ENCODE measurements around the gene STRN4.
"Not testable (repeated sequence)": the region's sequence is repeated elsewhere in the genome, so short reads cannot be mapped to it uniquely, and the experiment has no call there.

Gene STRN4

GRCh38 chr19:46764817-46765291, 18.6 kb upstream of the STRN4 start:
- Histone ChIP-seq H3K9me3 (ENCODE audit: control insufficient read depth, low read length) (no peaks in the 10 kb centered on the region), H3K4me1 (ENCODE audit: control insufficient read depth, insufficient read depth, low read length) (peaks cover 4% of the 10 kb centered on the region), H3K27me3 (ENCODE audit: control insufficient read depth, insufficient read depth, low read length) (no peaks in the 10 kb centered on the region), H3K36me3 (ENCODE audit: control insufficient read depth, insufficient read depth, low read length) (no peaks in the 10 kb centered on the region), H3K4me3 (ENCODE audit: low read length) (no peak overlapping the region), H3K9ac (ENCODE audit: low read length) (peak overlapping the region; percentile 22)

- Histone ChIP-seq H3K9ac (ENCODE audit: low read length) (no peak overlapping the region), H3K9me3 (ENCODE audit: control insufficient read depth, low read length) (no peaks in the 10 kb centered on the region), H3K36me3 (ENCODE audit: control insufficient read depth, insufficient read depth, low read length) (no peaks in the 10 kb centered on the region), H3K27me3 (ENCODE audit: control insufficient read depth, insufficient read depth, low read length) (no peaks in the 10 kb centered on the region), H3K4me3 (ENCODE audit: low read length) (no peak overlapping the region), H3K4me1 (ENCODE audit: control insufficient read depth, insufficient read depth, low read length) (peaks cover 4% of the 10 kb centered on the region)
Observed at GRCh38 chr19:46762245-46762890, 16.1 kb upstream of the STRN4 start.

- Histone ChIP-seq H3K9me3 (ENCODE audit: control insufficient read depth, low read length) (no peaks in the 10 kb centered on the region), H3K4me3 (ENCODE audit: low read length) (no peak overlapping the region), H3K36me3 (ENCODE audit: control insufficient read depth, insufficient read depth, low read length) (no peaks in the 10 kb centered on the region), H3K4me1 (ENCODE audit: control insufficient read depth, insufficient read depth, low read length) (peaks cover 4% of the 10 kb centered on the region), H3K9ac (ENCODE audit: low read length) (no peak overlapping the region), H3K27me3 (ENCODE audit: control insufficient read depth, insufficient read depth, low read length) (no peaks in the 10 kb centered on the region)
Observed at GRCh38 chr19:46761418-46761831, 15.2 kb upstream of the STRN4 start.

DNA sequence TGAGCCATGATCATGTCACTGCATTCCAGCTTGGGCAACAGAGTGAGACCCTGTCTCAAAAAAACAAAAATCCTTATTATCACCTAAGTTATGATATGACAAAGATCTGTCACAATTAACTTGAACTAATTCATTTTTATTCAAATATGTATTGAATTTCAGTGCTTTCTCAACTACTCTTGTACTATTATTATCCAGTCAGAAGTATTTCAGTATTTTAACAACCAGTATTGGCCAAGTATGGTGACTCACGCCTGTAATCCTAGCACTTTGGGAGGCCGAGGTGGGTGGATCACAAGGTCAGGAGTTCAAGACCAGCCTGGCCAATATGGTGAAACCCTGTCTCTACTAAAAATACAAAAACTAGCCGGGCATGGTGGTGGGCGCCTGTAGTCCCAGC, 14.6 kb upstream of the STRN4 start:
- not testable (repeated sequence) for H3K27me3 ChIP-seq (ENCODE audit: control insufficient read depth, insufficient read depth, low read length); H3K4me3 ChIP-seq (ENCODE audit: low read length); H3K4me1 ChIP-seq (ENCODE audit: control insufficient read depth, insufficient read depth, low read length); H3K9ac ChIP-seq (ENCODE audit: low read length); H3K36me3 ChIP-seq (ENCODE audit: control insufficient read depth, insufficient read depth, low read length); H3K9me3 ChIP-seq (ENCODE audit: control insufficient read depth, low read length)

- Histone ChIP-seq H3K9ac (ENCODE audit: low read length) (no peak overlapping the region), H3K4me3 (ENCODE audit: low read length) (no peak overlapping the region), H3K27me3 (ENCODE audit: control insufficient read depth, insufficient read depth, low read length) (no peaks in the 10 kb centered on the region), H3K9me3 (ENCODE audit: control insufficient read depth, low read length) (no peaks in the 10 kb centered on the region), H3K36me3 (ENCODE audit: control insufficient read depth, insufficient read depth, low read length) (no peaks in the 10 kb centered on the region), H3K4me1 (ENCODE audit: control insufficient read depth, insufficient read depth, low read length) (peaks cover 4% of the 10 kb centered on the region)
Observed at GRCh38 chr19:46760363-46760762, 14.1 kb upstream of the STRN4 start.

GRCh38 chr19:46759817-46760333, 13.6 kb upstream of the STRN4 start:
- Histone ChIP-seq H3K4me1 (ENCODE audit: control insufficient read depth, insufficient read depth, low read length) (peaks cover 2% of the 10 kb centered on the region), H3K27me3 (ENCODE audit: control insufficient read depth, insufficient read depth, low read length) (no peaks in the 10 kb centered on the region), H3K36me3 (ENCODE audit: control insufficient read depth, insufficient read depth, low read length) (no peaks in the 10 kb centered on the region), H3K4me3 (ENCODE audit: low read length) (no peak overlapping the region), H3K9ac (ENCODE audit: low read length) (no peak overlapping the region), H3K9me3 (ENCODE audit: control insufficient read depth, low read length) (no peaks in the 10 kb centered on the region)

- Histone ChIP-seq H3K4me1 (ENCODE audit: control insufficient read depth, insufficient read depth, low read length) (no peaks in the 10 kb centered on the region), H3K4me3 (ENCODE audit: low read length) (no peak overlapping the region), H3K9me3 (ENCODE audit: control insufficient read depth, low read length) (no peaks in the 10 kb centered on the region), H3K36me3 (ENCODE audit: control insufficient read depth, insufficient read depth, low read length) (no peaks in the 10 kb centered on the region), H3K9ac (ENCODE audit: low read length) (no peak overlapping the region), H3K27me3 (ENCODE audit: control insufficient read depth, insufficient read depth, low read length) (no peaks in the 10 kb centered on the region)
Observed at GRCh38 chr19:46759206-46759605, 13.0 kb upstream of the STRN4 start.

- Histone ChIP-seq H3K9ac (ENCODE audit: low read length) (no peak overlapping the region), H3K27me3 (ENCODE audit: control insufficient read depth, insufficient read depth, low read length) (no peaks in the 10 kb centered on the region), H3K4me3 (ENCODE audit: low read length) (no peak overlapping the region), H3K4me1 (ENCODE audit: control insufficient read depth, insufficient read depth, low read length) (no peaks in the 10 kb centered on the region), H3K36me3 (ENCODE audit: control insufficient read depth, insufficient read depth, low read length) (no peaks in the 10 kb centered on the region), H3K9me3 (ENCODE audit: control insufficient read depth, low read length) (no peaks in the 10 kb centered on the region)
Observed at GRCh38 chr19:46756544-46756888, 10.3 kb upstream of the STRN4 start.

DNA sequence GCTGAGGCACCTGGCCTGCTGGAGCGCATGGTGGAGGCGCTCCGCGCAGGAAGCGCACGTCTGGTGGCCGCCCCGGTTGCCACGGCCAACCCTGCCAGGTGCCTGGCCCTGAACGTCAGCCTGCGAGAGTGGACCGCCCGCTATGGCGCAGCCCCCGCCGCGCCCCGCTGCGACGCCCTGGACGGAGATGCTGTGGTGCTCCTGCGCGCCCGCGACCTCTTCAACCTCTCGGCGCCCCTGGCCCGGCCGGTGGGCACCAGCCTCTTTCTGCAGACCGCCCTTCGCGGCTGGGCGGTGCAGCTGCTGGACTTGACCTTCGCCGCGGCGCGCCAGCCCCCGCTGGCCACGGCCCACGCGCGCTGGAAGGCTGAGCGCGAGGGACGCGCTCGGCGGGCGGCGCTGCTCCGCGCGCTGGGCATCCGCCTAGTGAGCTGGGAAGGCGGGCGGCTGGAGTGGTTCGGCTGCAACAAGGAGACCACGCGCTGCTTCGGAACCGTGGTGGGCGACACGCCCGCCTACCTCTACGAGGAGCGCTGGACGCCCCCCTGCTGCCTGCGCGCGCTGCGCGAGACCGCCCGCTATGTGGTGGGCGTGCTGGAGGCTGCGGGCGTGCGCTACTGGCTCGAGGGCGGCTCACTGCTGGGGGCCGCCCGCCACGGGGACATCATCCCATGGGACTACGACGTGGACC, 9.7 kb upstream of the STRN4 start:
- no peak overlapping the region for H3K4me3 ChIP-seq (ENCODE audit: low read length)
- H3K36me3 ChIP-seq (ENCODE audit: control insufficient read depth, insufficient read depth, low read length), result no peaks in the 10 kb centered on the region
- no peak overlapping the region for H3K9ac ChIP-seq (ENCODE audit: low read length)
- no peaks in the 10 kb centered on the region for H3K4me1 ChIP-seq (ENCODE audit: control insufficient read depth, insufficient read depth, low read length)
- no peaks in the 10 kb centered on the region for H3K9me3 ChIP-seq (ENCODE audit: control insufficient read depth, low read length)
- no peaks in the 10 kb centered on the region for H3K27me3 ChIP-seq (ENCODE audit: control insufficient read depth, insufficient read depth, low read length)

DNA sequence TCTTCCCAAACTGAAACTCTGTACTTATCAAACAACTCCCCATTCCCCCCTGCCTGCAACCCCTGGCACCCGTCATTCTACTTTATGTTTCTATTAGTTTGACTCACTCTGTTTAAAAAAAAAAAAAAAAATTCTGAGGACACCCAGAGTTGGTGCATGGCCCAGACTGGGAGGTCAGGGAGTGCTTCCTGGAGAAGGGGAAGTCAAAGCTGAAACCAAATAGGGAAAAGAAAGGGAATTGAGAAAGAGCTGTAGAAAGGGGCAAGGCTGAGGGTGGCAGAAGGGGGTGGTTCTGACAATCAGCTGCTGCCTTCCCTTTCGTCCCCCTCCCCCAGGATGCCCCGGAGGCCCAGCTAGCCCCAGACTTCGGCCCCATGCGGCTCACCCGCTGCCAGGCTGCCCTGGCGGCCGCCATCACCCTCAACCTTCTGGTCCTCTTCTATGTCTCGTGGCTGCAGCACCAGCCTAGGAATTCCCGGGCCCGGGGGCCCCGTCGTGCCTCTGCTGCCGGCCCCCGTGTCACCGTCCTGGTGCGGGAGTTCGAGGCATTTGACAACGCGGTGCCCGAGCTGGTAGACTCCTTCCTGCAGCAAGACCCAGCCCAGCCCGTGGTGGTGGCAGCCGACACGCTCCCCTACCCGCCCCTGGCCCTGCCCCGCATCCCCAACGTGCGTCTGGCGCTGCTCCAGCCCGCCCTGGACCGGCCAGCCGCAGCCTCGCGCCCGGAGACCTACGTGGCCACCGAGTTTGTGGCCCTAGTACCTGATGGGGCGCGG, 9.0 kb upstream of the STRN4 start:
- Histone ChIP-seq H3K9ac (ENCODE audit: low read length) (no peak overlapping the region), H3K36me3 (ENCODE audit: control insufficient read depth, insufficient read depth, low read length) (no peaks in the 10 kb centered on the region), H3K4me3 (ENCODE audit: low read length) (no peak overlapping the region), H3K27me3 (ENCODE audit: control insufficient read depth, insufficient read depth, low read length) (no peaks in the 10 kb centered on the region), H3K9me3 (ENCODE audit: control insufficient read depth, low read length) (no peaks in the 10 kb centered on the region), H3K4me1 (ENCODE audit: control insufficient read depth, insufficient read depth, low read length) (no peaks in the 10 kb centered on the region)

DNA sequence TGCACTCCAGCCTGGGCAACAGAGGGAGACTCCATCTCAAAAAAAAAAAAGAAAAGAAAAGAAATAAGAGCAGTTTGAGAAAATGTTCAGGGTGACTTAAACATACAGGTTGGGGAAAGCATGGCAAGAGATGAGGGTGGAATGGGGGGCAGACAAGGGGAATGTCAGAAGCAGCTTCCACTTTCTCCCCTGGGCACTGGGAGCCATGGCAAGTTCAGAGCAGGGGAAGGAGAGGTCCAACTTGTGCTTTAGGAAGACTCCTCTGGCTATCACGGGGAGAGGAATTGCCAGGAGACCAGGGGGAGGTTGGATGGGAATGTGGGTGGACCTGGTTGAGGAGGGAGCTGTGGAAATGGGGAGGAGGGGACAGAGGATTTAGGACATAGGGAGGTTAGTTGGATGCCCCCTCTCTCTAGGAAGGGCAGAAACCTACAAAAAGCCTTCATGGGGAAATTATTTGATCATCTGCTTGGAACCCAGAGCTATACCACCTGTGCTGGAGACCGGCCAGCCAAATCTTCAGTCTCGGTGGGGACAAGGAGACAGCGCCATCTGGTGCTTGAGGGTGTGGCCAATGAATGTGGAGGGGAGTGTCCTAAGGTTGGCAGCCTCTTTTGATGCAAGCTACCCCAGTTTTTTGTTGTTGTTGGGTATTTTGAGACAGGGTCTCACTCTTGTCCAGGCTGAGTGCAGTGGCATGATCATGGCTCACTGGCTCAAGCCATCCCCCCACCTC, 7.3 kb upstream of the STRN4 start:
- Histone ChIP-seq H3K36me3 (ENCODE audit: control insufficient read depth, insufficient read depth, low read length) (no peaks in the 10 kb centered on the region), H3K27me3 (ENCODE audit: control insufficient read depth, insufficient read depth, low read length) (no peaks in the 10 kb centered on the region), H3K4me1 (ENCODE audit: control insufficient read depth, insufficient read depth, low read length) (no peaks in the 10 kb centered on the region), H3K9me3 (ENCODE audit: control insufficient read depth, low read length) (no peaks in the 10 kb centered on the region), H3K9ac (ENCODE audit: low read length) (no peak overlapping the region), H3K4me3 (ENCODE audit: low read length) (no peak overlapping the region)
